ENCODE measurements around the gene LOXL1.

LOXL1 gene

GRCh38 chr15:73932381-73933191, 6.3 kb downstream of the LOXL1 start:
- no peak overlapping the region for H3K4me3 ChIP-seq (ENCODE audit: low read depth, low read length)
- no peak for DNase-seq (ENCODE audit: low read depth)
- in situ Hi-C loops (cut with HindIII; ENCODE audit: low sequenced_read_pairs): no loop called here
- TF ChIP-seq CTCF (IDR thresholded peaks at IDR 0.05; ENCODE audit: low read depth, low read length, missing control alignments): no peak

GRCh38 chr15:73934281-73934680, 8.0 kb downstream of the LOXL1 start:
- in situ Hi-C loops (cut with HindIII; ENCODE audit: low sequenced_read_pairs): no loop called here
- TF ChIP-seq CTCF (IDR thresholded peaks at IDR 0.05; ENCODE audit: low read depth, low read length, missing control alignments): no peak
- no peak overlapping the region for H3K4me3 ChIP-seq (ENCODE audit: low read depth, low read length)
- DNase-seq (ENCODE audit: low read depth): no peak

DNA sequence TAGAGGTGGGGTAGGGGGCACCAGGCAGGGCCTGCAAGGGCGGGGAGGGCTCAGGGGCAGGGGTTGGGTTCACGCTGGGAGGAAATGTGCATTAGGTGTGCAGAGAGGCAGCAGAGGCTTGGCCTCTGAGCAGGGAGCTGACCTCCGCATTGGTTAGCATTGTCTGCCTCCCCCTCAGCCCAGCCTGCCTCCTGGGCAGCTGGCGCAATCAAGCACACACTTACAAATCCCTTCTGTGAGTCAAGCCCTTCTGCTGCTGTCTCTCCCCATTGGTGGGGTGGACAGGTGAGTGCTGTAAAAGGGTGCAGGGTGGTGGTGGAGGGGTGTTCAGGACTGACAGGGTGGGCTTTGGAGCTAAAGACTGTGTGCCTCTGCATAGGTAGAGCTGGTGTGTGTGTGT, 9.3 kb downstream of the LOXL1 start:
- TF ChIP-seq CTCF (IDR thresholded peaks at IDR 0.05; ENCODE audit: low read depth, low read length, missing control alignments): no peak
- DNase-seq (ENCODE audit: low read depth): no peak
- no peak overlapping the region for H3K4me3 ChIP-seq (ENCODE audit: low read depth, low read length)
- in situ Hi-C loops (cut with HindIII; ENCODE audit: low sequenced_read_pairs): no loop called here

- no peak overlapping the region for H3K4me3 ChIP-seq (ENCODE audit: low read depth, low read length)
- TF ChIP-seq CTCF (IDR thresholded peaks at IDR 0.05; ENCODE audit: low read depth, low read length, missing control alignments): peak; percentile 40
- no peak for DNase-seq (ENCODE audit: low read depth)
- in situ Hi-C loops (cut with HindIII; ENCODE audit: low sequenced_read_pairs): no loop called here
Measured at GRCh38 chr15:73936181-73936580, 9.9 kb downstream of the LOXL1 start.

DNA sequence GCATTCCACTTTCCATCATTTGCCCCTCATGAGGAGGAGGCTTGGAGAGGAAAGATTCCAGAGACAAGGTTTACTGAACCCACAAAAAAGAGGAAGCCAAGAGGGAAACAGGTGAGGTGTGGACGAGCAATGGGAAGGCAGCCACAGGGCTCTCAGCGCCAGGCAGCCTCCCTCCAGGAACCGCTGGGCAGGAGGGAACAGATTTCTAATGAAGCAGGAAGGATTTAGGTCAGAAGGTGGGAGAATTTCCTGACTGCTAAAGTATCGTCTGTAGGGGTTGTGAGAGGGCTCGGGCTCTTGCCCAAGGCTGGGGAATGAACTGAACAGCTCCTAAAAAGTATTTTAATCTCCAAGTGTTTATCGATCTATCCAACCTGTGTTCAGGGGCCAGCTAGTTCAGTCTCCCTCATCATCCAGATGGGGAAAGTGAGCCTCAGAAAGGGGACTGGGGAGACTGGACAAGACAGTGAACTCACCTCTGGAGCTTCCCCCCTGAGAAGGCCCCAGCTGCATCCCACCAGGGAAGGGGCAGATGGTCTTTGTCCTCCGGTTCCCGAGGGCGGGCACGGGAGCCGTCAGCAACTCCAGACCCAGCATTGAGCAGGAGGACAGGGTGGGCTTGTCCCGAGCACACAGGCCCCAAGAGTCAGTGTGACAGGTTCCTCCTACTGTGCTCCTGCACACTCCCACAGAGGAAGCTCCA, 10.5 kb downstream of the LOXL1 start:
- in situ Hi-C loops (cut with HindIII; ENCODE audit: low sequenced_read_pairs): no loop called here
- no peak overlapping the region for H3K4me3 ChIP-seq (ENCODE audit: low read depth, low read length)
- no peak for DNase-seq (ENCODE audit: low read depth)
- no peak for TF ChIP-seq CTCF (IDR thresholded peaks at IDR 0.05; ENCODE audit: low read depth, low read length, missing control alignments)

DNA sequence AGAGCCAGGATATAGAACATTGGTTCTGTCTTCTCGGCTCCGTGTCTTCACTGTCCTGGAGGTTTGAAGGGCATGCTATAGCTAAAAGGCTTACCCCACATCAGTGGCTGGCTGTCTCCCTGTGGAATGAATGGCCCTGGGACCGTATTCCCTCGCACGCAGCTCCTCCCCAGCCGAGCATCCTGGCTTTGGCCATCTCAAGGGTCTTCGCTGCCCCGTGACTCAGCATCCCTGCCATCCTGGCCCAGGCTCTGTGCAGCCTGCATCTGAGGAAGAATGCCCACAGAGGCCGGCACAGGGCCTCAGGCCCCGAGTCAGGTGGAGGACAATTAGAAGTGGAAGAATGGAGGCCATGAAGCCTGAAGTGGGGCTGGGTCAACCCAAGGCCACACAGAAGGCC, 11.0 kb downstream of the LOXL1 start:
- DNase-seq (ENCODE audit: low read depth): no peak
- no peak overlapping the region for H3K4me3 ChIP-seq (ENCODE audit: low read depth, low read length)
- no peak for TF ChIP-seq CTCF (IDR thresholded peaks at IDR 0.05; ENCODE audit: low read depth, low read length, missing control alignments)
- in situ Hi-C loops (cut with HindIII; ENCODE audit: low sequenced_read_pairs): no loop called here
